Activated CD8-positive, alpha-beta memory T cell treated with anti-CD3 and anti-CD28 coated beads for 36 hours (primary cell): Measurements from ENCODE around the gene SRA1. TPM values are rescaled to one million over a fixed set of nuclear protein-coding genes. Genes with fewer than 3 reads are reported as not detected.

Experiments
- CTCF ChIA-PET: fragments of 350-600 bp; sonication (Branson Sonifier 250); formaldehyde crosslinking; loops from one replicate; lab custom pipeline; 2021; ENCODE audit warnings: antibody characterized with exemption; lab: Charles Lee
- POLR2A ChIA-PET: fragments of 350-600 bp; sonication (Branson Sonifier 250); formaldehyde crosslinking; loops from one replicate; lab custom pipeline; 2021; ENCODE audit warnings: antibody characterized with exemption; lab: Charles Lee
- total RNA-seq, 2 experiments: library from RNA; stranded (reverse); gene quantifications; one replicate each; pipeline ENCODE4 v1.2.3, GENCODE V29; 2021

SRA1 gene
- total RNA-seq, 2 experiments from 2014 or later, result 64.3 to 68.2 TPM

GRCh38 chr5:140574165-140574564 lies 16.9 kb upstream of the SRA1 start:
- ChIA-PET CTCF (interaction anchor here (1.3 kb wide), 1 partner anchor 61 kb away, joined by 3 read pairs; no protein-coding TSS in a partner anchor), POLR2A (no interaction called here)

GRCh38 chr5:140573683-140574082 lies 16.4 kb upstream of the SRA1 start:
- ChIA-PET POLR2A (no interaction called here), CTCF (no interaction called here)

GRCh38 chr5:140571105-140571504 lies 13.8 kb upstream of the SRA1 start:
- ChIA-PET CTCF (interaction anchor here (1.0 to 1.6 kb wide), 3 partner anchors 61 to 115 kb away, joined by 3 read pairs; no protein-coding TSS in a partner anchor), POLR2A (no interaction called here)

- POLR2A ChIA-PET, result no interaction called here
These were observed 13.2 kb upstream of the SRA1 start for GRCh38 chr5:140570488-140570887.

GRCh38 chr5:140570058-140570457 lies 12.8 kb upstream of the SRA1 start:
- CTCF ChIA-PET, result interaction anchor here (0.8 to 1.6 kb wide), 2 partner anchors 65 to 664 kb away, joined by 3 read pairs; no protein-coding TSS in a partner anchor
- POLR2A ChIA-PET, result no interaction called here

More at GRCh38 chr5:140570488-140570887, 13.2 kb upstream of the SRA1 start:
- CTCF ChIA-PET, result interaction anchor here (1.0 to 1.6 kb wide), 2 partner anchors 62 to 64 kb away, joined by 3 read pairs; no protein-coding TSS in a partner anchor

GRCh38 chr5:140569197-140569596 lies 11.9 kb upstream of the SRA1 start:
- ChIA-PET CTCF (interaction anchor here (0.8 to 1.1 kb wide), 2 partner anchors 22 to 663 kb away, joined by 3 read pairs; partner anchors contain the start of gene EIF4EBP3), POLR2A (interaction anchor here (0.7 kb wide), 1 partner anchor 11 kb away, joined by 3 read pairs; no protein-coding TSS in a partner anchor)

GRCh38 chr5:140568443-140569063 lies 11.3 kb upstream of the SRA1 start:
- CTCF ChIA-PET, result interaction anchor here (1.1 to 1.6 kb wide), 2 partner anchors 21 to 67 kb away, joined by 3 to 4 read pairs; partner anchors contain the start of gene EIF4EBP3
- POLR2A ChIA-PET, result no interaction called here

- CTCF ChIA-PET, result interaction anchor here (1.6 kb wide), 1 partner anchor 68 kb away, joined by 4 read pairs; no protein-coding TSS in a partner anchor
- POLR2A ChIA-PET, result no interaction called here
These were observed 10.6 kb upstream of the SRA1 start for GRCh38 chr5:140567871-140568270.

- CTCF ChIA-PET, result interaction anchor here (0.6 to 1.6 kb wide), 3 partner anchors 66 to 763 kb away, joined by 3 to 4 read pairs (median 3); partner anchors contain the start of genes CD14 and PCDHGA1
These were observed 10.0 kb upstream of the SRA1 start for GRCh38 chr5:140567136-140567818.

GRCh38 chr5:140566665-140567064 lies 9.4 kb upstream of the SRA1 start:
- ChIA-PET CTCF (interaction anchor here (0.6 to 1.1 kb wide), 2 partner anchors 66 to 764 kb away, joined by 3 read pairs; partner anchors contain the start of genes CD14 and PCDHGA1), POLR2A (interaction anchor here (0.8 kb wide), 1 partner anchor 9 kb away, joined by 3 read pairs; no protein-coding TSS in a partner anchor)

More at GRCh38 chr5:140567136-140567818, 10.0 kb upstream of the SRA1 start:
- POLR2A ChIA-PET, result no interaction called here

GRCh38 chr5:140565780-140566095 lies 8.5 kb upstream of the SRA1 start:
- POLR2A ChIA-PET, result interaction anchor here (0.8 to 1.0 kb wide), 3 partner anchors 8 to 69 kb away, joined by 3 to 5 read pairs (median 3); partner anchors contain the start of gene CD14
- CTCF ChIA-PET, result interaction anchor here (0.8 to 1.5 kb wide), 3 partner anchors 67 to 202 kb away, joined by 3 to 4 read pairs (median 3); partner anchors contain the start of gene CD14

- CTCF ChIA-PET, result interaction anchor here (0.8 to 1.5 kb wide), 3 partner anchors 68 to 202 kb away, joined by 3 to 4 read pairs (median 3); partner anchors contain the start of gene CD14
- POLR2A ChIA-PET, result interaction anchor here (1.0 to 1.8 kb wide), 3 partner anchors 67 to 126 kb away, joined by 3 to 5 read pairs (median 5); partner anchors contain the start of genes CD14, HARS1 and HARS2
These were observed 7.9 kb upstream of the SRA1 start for GRCh38 chr5:140565024-140565779.

GRCh38 chr5:140564196-140565023 lies 7.1 kb upstream of the SRA1 start, which contains the start of the genes APBB3 and SLC35A4:
TSS of gene APBB3 (minus strand) at chr5:140564598. CDS start at chr5:140564245, 353 bp downstream.
TSS of gene SLC35A4 (plus strand) at chr5:140564828. CDS start at chr5:140567170, 2,342 bp downstream.
- ChIA-PET CTCF (interaction anchor here (0.6 to 1.5 kb wide), 3 partner anchors 10 to 71 kb away, joined by 3 to 4 read pairs (median 3); no protein-coding TSS in a partner anchor), POLR2A (interaction anchor here (0.6 to 1.8 kb wide), 8 partner anchors 17 to 1352 kb away, joined by 3 to 5 read pairs (median 4); partner anchors contain the start of genes CD14, EIF4EBP3, HARS1 and HARS2)

GRCh38 chr5:140563596-140563995 lies 6.3 kb upstream of the SRA1 start:
- ChIA-PET CTCF (interaction anchor here (0.6 to 1.5 kb wide), 2 partner anchors 9 to 13 kb away, joined by 3 read pairs; no protein-coding TSS in a partner anchor), POLR2A (interaction anchor here (0.6 to 1.8 kb wide), 6 partner anchors 17 to 1353 kb away, joined by 3 to 5 read pairs (median 4); partner anchors contain the start of genes EIF4EBP3, HARS1, HARS2 and IK)

- POLR2A ChIA-PET, result interaction anchor here (0.6 kb wide), 2 partner anchors 60 to 129 kb away, joined by 3 to 4 read pairs; partner anchors contain the start of genes HARS1 and HARS2
- CTCF ChIA-PET, result no interaction called here
These were observed 4.7 kb upstream of the SRA1 start for GRCh38 chr5:140561753-140562523.

GRCh38 chr5:140560227-140560626 lies 3.0 kb upstream of the SRA1 start:
- POLR2A ChIA-PET, result no interaction called here
- CTCF ChIA-PET, result no interaction called here
